Right atrium auricular region (tissue), 2 donors: ENCODE data around the gene RNASEL. TPM values are rescaled to one million over a fixed set of nuclear protein-coding genes. Genes with fewer than 3 reads are reported as not detected.
"Not testable (repeated sequence)": the region's sequence is repeated elsewhere in the genome, so short reads cannot be mapped to it uniquely, and the experiment has no call there.

Experiments used
- DNase-seq: peaks from one replicate; pipeline ENCODE4 v3.0.0-alpha.2; 2019; ENCODE audit warnings: low spot score
- H3K27ac ChIP-seq, 2 donors: fragments of 200-600 bp; sonication (generic); 1 replicate in 1 of 2; 2 replicates in 1 of 2; pipeline ENCODE4 v1.5.1; 2016 to 2019
- H3K27me3 ChIP-seq, 2 donors: fragments of 200-600 bp; sonication (generic); one replicate each; pipeline versions ENCODE4 v1.5.1 to v1.6.0; 2017 to 2019
- H3K36me3 ChIP-seq: fragments of 200-600 bp; sonication (generic); one replicate; pipeline ENCODE4 v1.5.1; 2016
- H3K4me1 ChIP-seq, 2 donors: fragments of 200-600 bp; sonication (generic); one replicate each; pipeline versions ENCODE4 v1.5.1 to v1.6.0; 2017 to 2019
- H3K4me3 ChIP-seq, 2 donors: fragments of 200-600 bp; sonication (generic); 1 replicate in 1 of 2; 2 replicates in 1 of 2; pipeline ENCODE4 v1.5.1; 2017 to 2019; ENCODE audit warnings: mild to moderate bottlenecking in 1 of 2, moderate library complexity in 1 of 2
- H3K9me3 ChIP-seq, 2 donors: fragments of 200-600 bp; sonication (generic); one replicate each; pipeline ENCODE4 v1.5.1; 2019
- total RNA-seq, 2 donors: library from RNA; depleted of rRNA; stranded (reverse); fragments of >200 nt; gene quantifications; one replicate each; pipeline ENCODE4 v1.1.0, GENCODE V29; 2016
- TF ChIP-seq, protein P1 (sequence below), 2 donors: fragments of 200-600 bp; sonication (generic); IDR thresholded peaks; one replicate each; pipeline ENCODE4 v1.5.1; 2019; ENCODE audit warnings: antibody characterized with exemption in 2 of 2

The RNASEL gene
- total RNA-seq, 2 donors from 2014 or later: 2.0 to 4.5 TPM

DNA sequence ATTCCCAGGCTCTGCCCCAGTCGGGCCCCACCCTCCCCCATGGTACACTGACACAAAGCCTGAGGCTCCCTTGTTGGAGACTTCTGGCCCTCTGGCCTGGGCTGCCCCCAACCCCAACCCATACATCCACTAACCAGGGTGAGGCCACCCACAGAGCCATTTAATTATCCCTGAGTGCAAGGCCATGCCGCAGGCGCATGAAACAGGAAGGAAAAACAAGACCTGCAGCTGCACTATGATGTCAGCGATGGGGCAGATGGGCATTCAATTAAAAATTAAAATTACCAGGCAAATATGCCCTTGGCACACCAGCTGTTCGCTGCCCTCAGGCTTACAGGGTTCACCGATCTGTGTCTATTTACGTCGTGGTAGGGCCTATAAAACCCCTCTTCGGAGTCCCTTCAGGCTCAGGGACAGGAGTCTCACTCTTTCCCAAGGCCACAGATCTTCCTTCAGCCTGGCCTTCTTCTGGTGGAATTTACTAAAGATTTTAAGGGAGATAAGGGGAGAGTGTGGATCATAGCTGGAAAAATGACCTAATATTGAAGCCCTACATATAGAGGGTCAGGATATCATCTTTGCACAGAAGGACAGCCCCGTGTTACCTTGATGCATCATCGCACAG, 44.7 kb upstream of the RNASEL start:
- H3K4me3 ChIP-seq: no peak overlapping the region
- TF ChIP-seq, protein P1, sequence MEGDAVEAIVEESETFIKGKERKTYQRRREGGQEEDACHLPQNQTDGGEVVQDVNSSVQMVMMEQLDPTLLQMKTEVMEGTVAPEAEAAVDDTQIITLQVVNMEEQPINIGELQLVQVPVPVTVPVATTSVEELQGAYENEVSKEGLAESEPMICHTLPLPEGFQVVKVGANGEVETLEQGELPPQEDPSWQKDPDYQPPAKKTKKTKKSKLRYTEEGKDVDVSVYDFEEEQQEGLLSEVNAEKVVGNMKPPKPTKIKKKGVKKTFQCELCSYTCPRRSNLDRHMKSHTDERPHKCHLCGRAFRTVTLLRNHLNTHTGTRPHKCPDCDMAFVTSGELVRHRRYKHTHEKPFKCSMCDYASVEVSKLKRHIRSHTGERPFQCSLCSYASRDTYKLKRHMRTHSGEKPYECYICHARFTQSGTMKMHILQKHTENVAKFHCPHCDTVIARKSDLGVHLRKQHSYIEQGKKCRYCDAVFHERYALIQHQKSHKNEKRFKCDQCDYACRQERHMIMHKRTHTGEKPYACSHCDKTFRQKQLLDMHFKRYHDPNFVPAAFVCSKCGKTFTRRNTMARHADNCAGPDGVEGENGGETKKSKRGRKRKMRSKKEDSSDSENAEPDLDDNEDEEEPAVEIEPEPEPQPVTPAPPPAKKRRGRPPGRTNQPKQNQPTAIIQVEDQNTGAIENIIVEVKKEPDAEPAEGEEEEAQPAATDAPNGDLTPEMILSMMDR (IDR thresholded peaks at IDR 0.05): no peak
- no peaks in the 10 kb centered on the region for H3K9me3 ChIP-seq
- H3K27ac ChIP-seq: no peak overlapping the region
- H3K27me3 ChIP-seq: no peaks in the 10 kb centered on the region
- no peaks in the 10 kb centered on the region for H3K36me3 ChIP-seq
- no peak for DNase-seq
- H3K4me1 ChIP-seq: peaks cover 0 to 8% of the 10 kb centered on the region in 2 donors

GRCh38 chr1:182633031-182633430, 44.0 kb upstream of the RNASEL start:
- TF ChIP-seq, protein P1 (IDR thresholded peaks at IDR 0.05): no peak
- H3K27ac ChIP-seq: no peak overlapping the region
- H3K4me3 ChIP-seq: no peak overlapping the region
- DNase-seq: no peak
- no peaks in the 10 kb centered on the region for H3K27me3 ChIP-seq
- H3K36me3 ChIP-seq: no peaks in the 10 kb centered on the region
- H3K9me3 ChIP-seq: no peaks in the 10 kb centered on the region
- H3K4me1 ChIP-seq: peaks cover 0 to 8% of the 10 kb centered on the region in 2 donors

GRCh38 chr1:182632441-182632857, 43.4 kb upstream of the RNASEL start:
- DNase-seq, H3K4me3 ChIP-seq, H3K36me3 ChIP-seq: not testable (repeated sequence)

GRCh38 chr1:182631954-182632353, 42.9 kb upstream of the RNASEL start:
- no peak overlapping the region for H3K27ac ChIP-seq
- peaks cover 0 to 8% of the 10 kb centered on the region in 2 donors for H3K4me1 ChIP-seq
- H3K36me3 ChIP-seq: no peaks in the 10 kb centered on the region
- H3K27me3 ChIP-seq: no peaks in the 10 kb centered on the region
- no peak overlapping the region for H3K4me3 ChIP-seq
- no peaks in the 10 kb centered on the region for H3K9me3 ChIP-seq
- TF ChIP-seq, protein P1 (IDR thresholded peaks at IDR 0.05): no peak
- no peak for DNase-seq

More at GRCh38 chr1:182632441-182632857, 43.4 kb upstream of the RNASEL start:
- not testable (repeated sequence) for H3K27ac ChIP-seq, H3K9me3 ChIP-seq, H3K4me1 ChIP-seq, H3K27me3 ChIP-seq

DNA sequence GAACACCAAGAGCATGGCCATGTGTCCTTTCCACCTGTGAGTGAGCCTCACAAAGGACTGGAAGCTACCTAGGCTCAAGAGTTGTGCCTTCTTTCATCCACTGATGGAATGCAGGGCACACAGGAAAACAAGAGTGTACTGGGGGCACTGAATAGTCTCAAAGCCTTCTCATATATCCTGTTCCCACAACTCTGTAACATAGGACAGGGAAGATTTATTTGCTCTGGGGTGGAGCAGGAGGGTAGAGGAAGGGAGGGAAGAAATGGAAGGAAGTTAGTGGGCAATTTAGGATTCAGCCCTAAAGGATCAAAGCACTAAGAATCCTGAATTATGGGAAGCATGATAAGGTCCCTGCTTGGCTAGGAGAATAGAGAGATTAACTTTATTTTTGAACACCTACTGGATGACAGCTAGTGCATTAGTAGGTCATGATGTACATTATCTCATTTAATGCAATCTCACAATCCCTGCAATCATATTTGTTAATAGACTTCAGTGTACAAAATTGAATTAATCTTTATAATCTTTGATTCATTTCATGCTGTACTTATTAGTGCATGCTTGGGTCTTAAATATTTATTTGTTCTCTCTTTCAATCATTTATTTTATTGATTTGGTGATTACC, 42.1 kb upstream of the RNASEL start:
- H3K27ac ChIP-seq: no peak overlapping the region
- no peak overlapping the region for H3K4me3 ChIP-seq
- TF ChIP-seq, protein P1 (IDR thresholded peaks at IDR 0.05): no peak
- H3K9me3 ChIP-seq: no peaks in the 10 kb centered on the region
- H3K27me3 ChIP-seq: no peaks in the 10 kb centered on the region
- H3K4me1 ChIP-seq: peaks cover 0 to 8% of the 10 kb centered on the region in 2 donors
- no peak for DNase-seq
- H3K36me3 ChIP-seq: no peaks in the 10 kb centered on the region

DNA sequence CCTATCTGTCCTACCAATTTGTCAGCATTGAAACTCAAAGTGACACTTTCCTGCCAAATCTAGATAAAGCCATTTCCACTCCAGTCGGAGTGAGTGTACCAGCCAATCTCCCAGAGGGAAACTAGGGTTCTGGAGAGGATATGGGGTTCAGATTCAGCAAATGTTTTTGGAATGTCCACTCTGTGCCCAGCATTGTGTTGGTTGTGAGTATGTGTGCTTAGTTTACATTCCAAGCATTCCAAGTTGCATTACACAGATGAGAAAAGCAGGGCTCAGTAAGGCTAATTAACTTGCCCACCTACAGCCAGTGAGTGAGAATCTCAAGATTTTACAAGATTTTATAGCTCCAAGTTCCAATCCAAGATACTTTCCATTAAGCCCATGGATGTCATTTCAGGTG, 41.5 kb upstream of the RNASEL start:
- peaks cover 0 to 8% of the 10 kb centered on the region in 2 donors for H3K4me1 ChIP-seq
- TF ChIP-seq, protein P1 (IDR thresholded peaks at IDR 0.05): no peak
- H3K9me3 ChIP-seq: no peaks in the 10 kb centered on the region
- H3K36me3 ChIP-seq: no peaks in the 10 kb centered on the region
- DNase-seq: no peak
- no peak overlapping the region for H3K27ac ChIP-seq
- no peaks in the 10 kb centered on the region for H3K27me3 ChIP-seq
- no peak overlapping the region for H3K4me3 ChIP-seq
